Vagina (tissue), 2 donors: ENCODE measurements around the gene CD8A.
"Not testable (repeated sequence)": the region's sequence is repeated elsewhere in the genome, so short reads cannot be mapped to it uniquely, and the experiment has no call there.

ENCODE experiments used
- CTCF ChIP-seq, 3 experiments: fragments of 450-650 bp in 2 of 3; fragments of 200-600 bp in 1 of 3; sonication (generic) in 1 of 3; IDR thresholded peaks; one replicate each; pipeline ENCODE4 v1.5.1; 2017 to 2019; ENCODE audit warnings: antibody characterized with exemption in 3 of 3, mild to moderate bottlenecking in 2 of 3, moderate library complexity in 2 of 3
- POLR2A ChIP-seq, 2 donors: fragments of 450-650 bp; IDR thresholded peaks; one replicate each; pipeline ENCODE4 v1.6.1; 2017; ENCODE audit warnings: antibody characterized with exemption in 2 of 2, mild to moderate bottlenecking in 2 of 2, moderate library complexity in 2 of 2
- POLR2AphosphoS5 ChIP-seq, 2 donors: sonication (generic); formaldehyde crosslinking; IDR thresholded peaks; one replicate each; pipeline ENCODE4 v1.9.0; 2017; ENCODE audit warnings: antibody characterized with exemption in 2 of 2, mild to moderate bottlenecking in 2 of 2, low read depth in 1 of 2; ENCODE audit not compliant: insufficient read depth in 1 of 2

- TF ChIP-seq CTCF (IDR thresholded peaks at IDR 0.05); POLR2A (IDR thresholded peaks at IDR 0.05); POLR2AphosphoS5 (IDR thresholded peaks at IDR 0.05; ENCODE audit: insufficient read depth in 1 of 2, low read depth in 1 of 2): not testable (repeated sequence)
Observed at GRCh38 chr2:86837714-86838113, 47.0 kb upstream of the CD8A start.
